Peyer's patch (tissue), 4 donors: Measurements from ENCODE around the gene NFATC3.

Experiments
- CTCF ChIP-seq, 6 experiments: fragments of 450-650 bp in 4 of 6; fragments of 200-600 bp in 2 of 6; sonication (generic) in 1 of 6; IDR thresholded peaks; one replicate each; pipeline ENCODE4 v1.5.1; 2017 to 2019; ENCODE audit warnings: antibody characterized with exemption in 6 of 6, mild to moderate bottlenecking in 3 of 6, moderate library complexity in 1 of 6
- POLR2A ChIP-seq, 2 donors: fragments of 450-650 bp; IDR thresholded peaks; one replicate each; pipeline ENCODE4 v1.5.1; 2017; ENCODE audit warnings: antibody characterized with exemption in 2 of 2, mild to moderate bottlenecking in 2 of 2, moderate library complexity in 2 of 2

GRCh38 chr16:68073902-68074760 is 11.0 kb upstream of the NFATC3 start:
- TF ChIP-seq CTCF (IDR thresholded peaks at IDR 0.05): no peak
- no peak for TF ChIP-seq POLR2A (IDR thresholded peaks at IDR 0.05)
